Measurements from ENCODE around the gene SLC7A8. TPM values are rescaled to one million over a fixed set of nuclear protein-coding genes. Genes with fewer than 3 reads are reported as not detected.

SLC7A8 gene
- polyA plus RNA-seq, 1 donor (not counting 4 experiments of a cell fraction or from before 2014, with no cell fraction given), result 29.1 TPM

- Histone ChIP-seq H3K9ac (ENCODE audit: control insufficient read depth, extremely low read depth, insufficient read depth, low read length) (no peak overlapping the region), H2AFZ (ENCODE audit: control insufficient read depth, low read length) (no peak overlapping the region), H3K79me2 (ENCODE audit: control insufficient read depth, insufficient read depth, low read length) (no peaks in the 10 kb centered on the region), H3K36me3 (ENCODE audit: control insufficient read depth in 2 of 2, extremely low read depth in 1 of 2, insufficient read depth in 2 of 2, low read length in 2 of 2) (peaks cover 7 to 8% of the 10 kb centered on the region in 2 experiments), H3K9me3 (ENCODE audit: control insufficient read depth, low read depth, low read length) (no peaks in the 10 kb centered on the region), H3K4me2 (ENCODE audit: control insufficient read depth, extremely low read depth, insufficient read depth, low read depth, low read length) (no peak overlapping the region), H3K4me1 (ENCODE audit: control insufficient read depth, extremely low read depth, insufficient read depth, low read length) (peaks cover 31% of the 10 kb centered on the region), H3K9me1 (ENCODE audit: control insufficient read depth, extremely low read depth, insufficient read depth, low read length) (no peaks in the 10 kb centered on the region), H4K20me1 (ENCODE audit: control insufficient read depth, extremely low read depth, insufficient read depth, low read length) (no peaks in the 10 kb centered on the region), H3K27me3 (ENCODE audit: control insufficient read depth, extremely low read depth, insufficient read depth, low read length) (no peaks in the 10 kb centered on the region), H3K27ac (ENCODE audit: control insufficient read depth, insufficient read depth, low read length) (no peak overlapping the region), H3K4me3 (ENCODE audit: control insufficient read depth in 2 of 3, extremely low read depth in 1 of 3, insufficient read depth in 2 of 3, low read depth in 1 of 3, low read length in 3 of 3) (no peak overlapping the region)
- DNase-seq (ENCODE audit: low read depth, low spot score) (no peak), FAIRE-seq (no peak)
- TF ChIP-seq CTCF (optimal IDR thresholded peaks at IDR 0.05 in 1 of 3, IDR thresholded peaks at IDR 0.05 in 1 of 3, conservative IDR thresholded peaks at IDR 0.05 in 1 of 3; ENCODE audit: extremely low read depth in 1 of 3, insufficient read depth in 2 of 3, low read length in 3 of 3), result no peak
- TF ChIP-seq EZH2 (IDR thresholded peaks at IDR 0.05; ENCODE audit: low read length), result no peak
- dilution Hi-C loops (cut with MboI; ENCODE audit: extremely low pct_ligation_motif_present, low sequenced_read_pairs), result no loop called here
Measured at GRCh38 chr14:23142826-23143225, 40.6 kb downstream of the SLC7A8 start.

GRCh38 chr14:23141706-23142444 lies 41.6 kb downstream of the SLC7A8 start:
- FAIRE-seq (no peak), DNase-seq (ENCODE audit: low read depth, low spot score) (no peak)
- peak overlapping the region; percentile 8 for H3K4me2 ChIP-seq (ENCODE audit: control insufficient read depth, extremely low read depth, insufficient read depth, low read depth, low read length)
- H3K9me3 ChIP-seq (ENCODE audit: control insufficient read depth, low read depth, low read length), result no peaks in the 10 kb centered on the region
- TF ChIP-seq CTCF (optimal IDR thresholded peaks at IDR 0.05 in 1 of 3, IDR thresholded peaks at IDR 0.05 in 1 of 3, conservative IDR thresholded peaks at IDR 0.05 in 1 of 3; ENCODE audit: extremely low read depth in 1 of 3, insufficient read depth in 2 of 3, low read length in 3 of 3) (no peak), EZH2 (IDR thresholded peaks at IDR 0.05; ENCODE audit: low read length) (no peak)
- H3K4me1 ChIP-seq (ENCODE audit: control insufficient read depth, extremely low read depth, insufficient read depth, low read length), result peaks cover 41% of the 10 kb centered on the region
- H2AFZ ChIP-seq (ENCODE audit: control insufficient read depth, low read length), result no peak overlapping the region
- H3K79me2 ChIP-seq (ENCODE audit: control insufficient read depth, insufficient read depth, low read length), result no peaks in the 10 kb centered on the region
- H3K27ac ChIP-seq (ENCODE audit: control insufficient read depth, insufficient read depth, low read length), result peak overlapping the region; percentile 6
- peaks cover 7 to 8% of the 10 kb centered on the region in 2 experiments for H3K36me3 ChIP-seq (ENCODE audit: control insufficient read depth in 2 of 2, extremely low read depth in 1 of 2, insufficient read depth in 2 of 2, low read length in 2 of 2)
- H4K20me1 ChIP-seq (ENCODE audit: control insufficient read depth, extremely low read depth, insufficient read depth, low read length), result no peaks in the 10 kb centered on the region
- no peaks in the 10 kb centered on the region for H3K27me3 ChIP-seq (ENCODE audit: control insufficient read depth, extremely low read depth, insufficient read depth, low read length)
- no peak overlapping the region for H3K4me3 ChIP-seq (ENCODE audit: control insufficient read depth in 2 of 3, extremely low read depth in 1 of 3, insufficient read depth in 2 of 3, low read depth in 1 of 3, low read length in 3 of 3)
- no peaks in the 10 kb centered on the region for H3K9me1 ChIP-seq (ENCODE audit: control insufficient read depth, extremely low read depth, insufficient read depth, low read length)
- dilution Hi-C loops (cut with MboI; ENCODE audit: extremely low pct_ligation_motif_present, low sequenced_read_pairs), result no loop called here
- H3K9ac ChIP-seq (ENCODE audit: control insufficient read depth, extremely low read depth, insufficient read depth, low read length), result peak overlapping the region; percentile 11

Data from keratinocyte (primary cell).